ENCODE measurements around the gene TMEM151B.
"Not testable (repeated sequence)": the region's sequence is repeated elsewhere in the genome, so short reads cannot be mapped to it uniquely, and the experiment has no call there.

Gene TMEM151B

DNA sequence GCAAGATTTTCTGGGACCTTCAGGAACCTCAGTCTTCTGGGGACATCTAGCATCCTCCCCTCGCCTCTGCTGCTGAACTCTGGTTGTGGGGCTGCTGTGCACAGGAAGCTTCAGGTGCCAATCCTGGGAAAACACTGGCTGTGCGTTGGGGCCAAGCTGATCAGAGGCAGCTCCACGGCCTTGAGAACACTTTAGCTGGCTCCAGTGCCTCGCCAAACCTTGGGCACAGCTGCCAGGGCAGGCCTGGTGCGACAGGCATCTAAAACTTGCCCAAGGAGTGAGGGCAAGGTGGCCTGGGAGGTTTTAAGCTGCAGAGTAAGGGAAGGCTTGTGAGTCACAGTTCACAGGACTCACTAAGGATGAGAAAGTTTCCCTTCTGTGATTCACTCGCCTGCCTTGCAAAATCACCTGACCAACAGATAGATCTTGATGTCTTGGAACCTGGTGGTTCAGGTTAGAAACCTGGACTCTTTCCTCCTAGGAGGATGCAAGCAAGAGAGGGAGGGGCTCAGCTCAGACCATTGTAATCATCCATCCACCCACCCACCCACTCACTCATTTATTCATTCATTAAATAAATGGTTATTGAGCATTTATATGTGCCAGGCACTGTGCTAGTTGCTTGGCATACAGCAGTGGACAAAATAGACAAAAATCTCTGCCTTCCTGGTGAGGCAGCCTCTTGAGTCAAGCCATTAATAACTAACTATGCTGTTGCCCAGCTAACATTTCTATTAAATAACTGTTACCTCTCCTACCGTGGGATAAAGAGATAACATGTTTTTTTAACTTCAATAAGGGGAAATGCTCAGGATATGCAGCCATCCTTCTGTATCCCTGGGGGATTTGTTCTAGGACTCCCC, 69.7 kb downstream of the TMEM151B start:
- DNase-seq = no peak

DNA sequence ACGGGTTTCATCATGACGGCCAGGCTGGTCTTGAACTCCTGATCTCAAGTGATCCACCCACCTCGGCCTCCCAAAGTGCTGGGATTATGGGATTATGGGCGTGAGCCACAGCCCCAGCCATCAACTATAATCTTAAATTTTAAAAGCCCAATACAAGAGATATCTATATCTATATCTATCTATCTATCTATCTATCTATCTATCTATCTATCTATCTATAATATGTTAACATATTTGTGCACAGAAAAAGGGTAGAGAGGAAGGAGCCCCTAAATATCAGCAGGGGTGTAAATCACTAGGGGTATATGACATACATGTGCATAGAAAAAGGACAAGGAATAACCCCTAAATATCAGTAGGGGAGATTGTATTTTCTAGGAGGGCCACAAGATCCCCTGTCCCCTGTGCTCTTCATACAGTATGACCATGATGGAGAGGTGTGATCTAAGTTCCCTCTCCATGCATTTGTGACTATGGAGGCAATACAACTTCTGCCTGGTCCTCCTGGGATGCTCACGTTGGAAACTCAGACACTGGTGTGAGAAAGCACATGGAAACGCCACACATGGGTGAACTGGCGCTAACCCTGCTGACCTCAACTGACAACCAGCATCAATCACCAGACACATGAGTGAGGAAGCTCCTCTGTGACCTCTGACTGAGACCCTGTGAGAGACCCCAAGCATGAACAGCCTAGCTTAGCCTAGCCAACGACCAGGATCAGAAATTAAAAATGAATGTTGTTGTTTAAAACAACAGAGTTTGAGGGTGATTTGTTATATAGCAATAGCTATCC, 71.0 kb downstream of the TMEM151B start:
- no peak for DNase-seq

DNA sequence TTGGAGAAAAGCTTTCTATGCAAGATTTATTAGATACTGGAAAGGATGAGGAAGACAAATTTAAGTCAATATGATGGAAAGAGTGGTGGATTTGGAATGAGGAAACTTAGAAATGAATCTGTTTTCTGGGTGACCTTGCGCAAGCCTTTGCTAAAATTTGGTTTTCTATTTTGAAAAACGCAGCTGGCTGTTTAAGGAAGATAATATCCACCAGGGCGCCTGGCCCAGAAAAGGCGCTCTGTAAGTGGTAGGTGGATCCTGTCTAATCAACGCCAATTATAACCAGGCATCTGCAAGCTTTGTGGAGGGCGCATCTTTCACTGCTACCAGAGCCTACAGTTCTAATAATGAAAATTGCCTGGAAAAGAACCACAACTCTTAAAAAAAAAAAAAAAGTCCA, 71.8 kb downstream of the TMEM151B start:
- DNase-seq = no peak

DNA sequence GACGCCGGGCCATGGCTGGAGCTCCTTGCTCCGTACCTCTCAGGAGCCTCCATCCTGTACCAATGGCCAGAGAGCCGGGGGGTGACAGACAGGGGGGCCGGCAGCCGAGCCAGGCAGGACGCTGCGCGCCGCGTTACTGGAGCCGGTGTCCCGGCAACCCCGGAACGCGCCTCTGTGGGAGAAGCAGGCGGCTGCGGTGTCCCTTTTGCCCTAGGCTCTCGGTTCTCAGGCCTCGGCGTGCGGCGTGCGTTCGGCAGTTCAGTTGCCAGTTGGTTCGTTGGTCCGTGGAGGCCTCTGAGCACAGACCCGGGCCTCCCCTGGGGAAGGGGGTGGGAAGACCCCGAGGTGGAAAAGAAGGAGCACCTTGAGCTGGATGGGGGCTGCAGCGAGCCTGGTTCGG, 72.2 kb downstream of the TMEM151B start, which contains the start of gene SPATS1:
Gene SPATS1, plus strand, starts transcription at position 162 of the 400 bp plus-strand sequence. CDS start 446 bp downstream, outside the sequence.
- no peak for DNase-seq

DNA sequence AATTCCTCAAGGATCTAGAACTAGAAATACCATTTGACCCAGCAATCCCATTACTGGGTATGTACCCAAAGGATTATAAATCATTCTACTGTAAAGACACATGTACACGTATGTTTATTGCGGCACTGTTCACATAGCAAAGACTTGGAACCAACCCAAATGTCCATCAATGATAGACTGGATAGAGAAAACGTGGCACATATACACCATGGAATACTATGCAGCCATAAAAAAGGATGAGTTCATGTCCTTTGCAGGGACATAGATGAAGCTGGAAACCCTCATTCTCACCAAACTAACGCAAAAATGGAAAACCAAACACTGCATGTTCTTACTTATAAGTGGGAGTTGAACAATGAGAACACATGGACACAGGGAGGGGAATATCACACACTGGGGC, 76.6 kb downstream of the TMEM151B start:
- DNase-seq = not testable (repeated sequence)

DNA sequence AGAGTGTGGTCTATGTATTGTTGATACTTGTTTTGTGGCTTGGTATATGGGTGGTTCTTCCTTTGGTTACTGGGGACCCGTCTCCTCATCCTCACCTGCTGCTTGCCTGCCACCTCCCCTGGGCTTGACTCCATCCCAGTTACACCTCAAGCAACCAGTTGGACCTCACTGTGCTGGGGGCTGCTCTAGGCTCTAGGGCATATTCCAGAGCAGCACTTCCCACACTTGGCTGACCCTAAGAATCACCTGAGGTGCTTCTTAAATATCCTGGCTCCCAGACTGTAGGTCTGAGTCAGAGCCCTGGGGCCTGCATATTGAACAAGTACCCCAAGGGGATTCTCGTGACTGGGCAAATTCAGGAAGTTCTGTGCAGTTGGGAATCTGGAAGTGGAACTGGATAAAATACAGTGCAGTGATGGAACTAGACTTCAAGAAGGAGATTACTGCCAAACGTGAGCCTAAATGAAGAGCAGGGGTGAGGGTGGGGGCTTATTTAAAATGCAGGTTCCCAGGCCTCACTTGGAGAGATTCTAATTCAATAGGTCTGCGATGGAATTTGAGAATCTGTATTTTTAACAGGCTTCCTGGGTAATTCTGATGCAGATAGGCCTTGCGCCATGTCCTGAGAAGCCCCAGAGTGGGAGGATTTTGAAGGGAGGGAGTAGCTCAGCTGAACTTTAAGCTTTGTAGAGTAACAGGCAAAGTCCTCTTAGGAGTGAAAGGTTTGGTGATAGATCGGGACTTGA, 79.8 kb downstream of the TMEM151B start:
- DNase-seq = no peak

DNA sequence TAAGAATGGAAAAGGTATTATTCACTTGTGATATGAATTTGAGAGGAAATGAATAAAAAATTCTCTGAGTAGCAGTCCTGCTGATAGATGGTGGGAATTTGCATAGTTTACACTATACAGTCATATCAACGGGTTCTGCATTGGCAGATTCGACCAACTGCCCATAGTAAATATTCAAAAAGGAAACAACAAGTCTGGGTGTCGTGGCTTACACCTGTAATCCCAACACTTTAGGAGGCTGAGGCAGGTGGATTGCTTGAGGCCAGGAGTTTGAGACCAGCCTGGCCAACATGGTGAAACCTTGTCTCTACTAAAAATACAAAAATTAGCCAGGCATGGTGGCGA, 80.4 kb downstream of the TMEM151B start:
- DNase-seq = not testable (repeated sequence)

DNA sequence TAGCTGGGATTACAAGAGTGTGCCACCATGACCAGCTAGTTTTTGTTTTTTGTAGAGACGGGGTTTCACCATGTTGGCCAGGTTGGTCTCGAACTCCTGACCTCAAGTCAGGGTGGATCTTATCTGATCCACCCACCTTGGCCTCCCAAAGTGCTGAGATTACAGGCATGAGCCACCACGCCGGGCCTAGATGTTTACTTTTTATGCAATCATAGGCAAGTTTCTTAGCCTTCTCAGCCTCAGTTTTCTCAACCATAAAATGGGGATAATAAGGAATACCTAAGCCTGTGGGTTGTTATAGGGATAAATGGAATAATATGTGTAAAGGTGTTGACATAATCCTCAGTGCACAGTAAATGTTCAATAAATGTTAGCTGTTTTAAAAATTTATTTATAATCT, 82.0 kb downstream of the TMEM151B start:
- DNase-seq = no peak

DNA sequence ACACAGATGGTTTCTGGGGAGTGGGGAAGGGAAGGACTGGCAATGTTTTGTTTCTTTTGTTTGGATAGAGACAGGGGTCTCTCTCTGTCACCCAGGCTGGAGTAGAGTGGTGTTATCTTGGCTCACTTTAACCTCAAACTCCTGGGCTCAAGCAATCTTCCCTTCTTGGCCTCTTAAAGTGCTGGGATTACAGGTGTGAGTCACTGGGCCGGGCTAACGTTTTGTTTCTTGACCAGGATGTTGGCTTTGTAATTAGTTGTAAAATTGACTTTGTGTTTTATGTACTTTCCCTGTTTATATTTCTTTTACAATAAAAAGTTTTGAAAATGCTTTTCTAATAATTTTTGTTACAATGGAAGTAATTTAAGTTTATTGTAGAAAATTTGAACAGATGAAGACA, 83.1 kb downstream of the TMEM151B start:
- no peak for DNase-seq

DNA sequence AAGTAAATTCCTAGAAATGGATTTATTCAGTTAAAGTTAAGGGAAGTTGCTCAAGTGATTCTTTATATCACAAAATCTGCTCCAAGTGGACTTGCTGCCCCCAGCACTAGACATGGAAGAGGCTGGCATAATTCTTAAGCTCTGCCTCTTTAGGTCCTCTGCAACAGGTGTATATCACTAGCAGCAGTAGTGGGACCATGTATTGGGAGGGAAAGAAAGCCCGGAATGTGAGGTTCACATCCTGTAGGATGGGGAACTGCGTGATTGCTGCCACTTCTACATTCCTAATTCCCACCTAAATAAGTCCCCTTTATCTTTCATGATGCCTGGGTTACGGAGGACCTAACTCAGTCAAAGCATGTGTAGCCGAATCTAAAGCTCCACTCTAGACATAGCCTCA, 85.4 kb downstream of the TMEM151B start:
- DNase-seq = no peak

DNA sequence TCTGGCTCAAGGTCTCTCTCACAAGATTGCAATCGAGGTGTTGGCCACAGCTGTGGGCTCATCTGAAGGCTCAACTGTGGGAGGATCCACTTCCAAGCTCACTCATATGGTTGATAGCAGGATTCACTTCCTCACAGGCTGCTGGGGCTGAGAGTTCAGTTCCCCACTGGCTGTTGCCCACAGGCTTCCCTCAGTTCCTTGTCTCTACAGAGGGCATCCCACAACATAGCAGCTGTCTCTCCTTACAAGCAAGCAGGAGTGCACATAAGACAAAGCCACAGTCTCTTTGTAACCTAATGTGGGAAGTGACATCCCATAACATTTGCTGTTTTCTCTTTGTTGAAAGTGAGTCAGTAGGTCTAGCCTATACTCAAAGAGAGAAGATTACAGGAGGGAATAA, 86.2 kb downstream of the TMEM151B start:
- DNase-seq = no peak
